GM21825 (cell line): ENCODE data around the gene LRIT1.

Experiments
- ATAC-seq: cut with Tn5 transposase; IDR thresholded peaks from one replicate; pipeline ENCODE4 v1.9.1; 2021; ENCODE audit warnings: mild to moderate bottlenecking, moderate library complexity; ENCODE audit not compliant: unreplicated experiment

LRIT1 gene

DNA sequence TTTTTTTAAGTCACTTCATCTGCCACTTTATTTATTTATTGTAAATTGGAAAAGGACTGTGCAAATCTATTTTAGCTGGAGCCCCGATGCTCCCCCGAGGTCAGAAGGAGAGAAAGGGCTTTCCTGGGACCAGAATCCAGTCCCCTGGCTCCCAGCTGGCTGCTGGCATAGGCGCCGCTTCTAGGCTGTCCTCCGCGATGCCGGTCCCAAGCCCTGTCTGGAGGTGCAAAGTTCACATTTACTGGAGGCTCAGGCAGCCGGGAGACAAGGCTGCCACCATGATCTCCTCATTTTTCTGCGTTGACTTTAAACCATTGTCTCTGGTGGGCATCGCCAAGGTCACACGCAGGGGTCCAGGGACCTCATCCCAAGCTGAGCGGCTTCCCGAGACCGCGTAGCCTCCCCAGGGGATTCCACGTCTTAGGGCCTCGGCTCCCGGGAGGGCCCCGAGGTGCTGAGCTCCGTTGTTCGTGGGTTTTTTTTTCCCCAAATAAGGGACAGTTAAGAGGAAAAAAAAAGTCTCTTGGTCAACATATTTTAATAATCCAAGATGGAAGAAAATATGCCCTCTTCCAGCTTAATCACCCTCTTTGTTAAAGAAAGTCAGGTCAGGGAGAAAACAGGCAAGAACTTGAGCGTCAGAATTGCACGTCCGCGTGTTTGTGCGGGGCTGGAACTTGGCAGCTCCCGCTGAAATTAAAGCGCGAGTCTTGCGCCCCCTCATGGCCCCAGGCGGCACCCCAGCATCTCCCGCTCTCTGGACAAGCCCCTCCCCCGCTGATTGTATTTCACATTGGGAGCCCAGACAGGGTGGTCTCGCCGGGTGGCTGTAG is 15.4 kb upstream of the LRIT1 start:
- no peak for ATAC-seq

DNA sequence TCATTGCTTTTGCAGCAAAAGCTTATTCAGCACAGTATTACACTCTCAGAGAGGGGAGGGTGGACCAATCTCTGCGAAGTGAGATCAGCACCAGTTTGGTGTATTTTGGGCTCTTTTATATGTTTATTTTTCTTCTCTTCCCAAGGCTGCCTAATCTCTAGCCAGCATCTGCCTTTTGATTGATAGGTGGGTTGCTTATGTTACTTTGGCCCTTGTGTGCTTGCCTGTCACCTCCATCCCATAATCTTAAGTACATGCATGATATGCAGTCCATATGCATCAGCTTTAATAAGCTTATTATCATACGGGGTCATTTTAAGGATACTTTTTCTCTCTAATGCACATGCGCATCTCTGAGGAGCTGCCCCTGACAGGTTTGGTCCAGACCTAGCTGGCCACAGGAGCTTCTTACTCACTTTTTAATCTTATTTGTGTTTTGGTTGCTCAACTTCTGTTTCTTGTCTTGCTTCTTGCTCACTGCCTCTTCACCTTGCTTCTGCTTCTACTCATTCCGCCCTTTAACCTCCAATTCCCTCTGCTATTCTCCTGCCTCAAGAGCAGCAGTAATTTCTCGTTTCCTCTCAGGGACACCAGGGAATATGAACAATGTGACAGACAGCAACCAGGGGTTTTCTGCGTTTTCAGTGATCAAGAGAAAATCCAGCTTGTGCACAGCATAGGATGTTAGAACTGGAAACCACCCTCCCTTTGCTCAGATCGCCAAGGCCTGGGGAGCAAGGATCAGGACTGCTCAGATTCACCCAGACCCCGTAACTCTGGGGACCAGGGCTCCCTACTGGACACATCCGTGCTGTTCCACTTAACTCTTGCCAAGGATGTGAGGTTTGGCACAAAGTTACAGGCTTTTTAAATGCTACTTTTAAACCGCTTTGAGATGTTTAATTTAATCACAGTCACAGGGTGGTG is 13.5 kb upstream of the LRIT1 start:
- ATAC-seq: no peak

- no peak for ATAC-seq
Measured at GRCh38 chr10:84248794-84249193, 7.4 kb upstream of the LRIT1 start.

GRCh38 chr10:84247496-84247895 is 6.2 kb upstream of the LRIT1 start:
- ATAC-seq: no peak

DNA sequence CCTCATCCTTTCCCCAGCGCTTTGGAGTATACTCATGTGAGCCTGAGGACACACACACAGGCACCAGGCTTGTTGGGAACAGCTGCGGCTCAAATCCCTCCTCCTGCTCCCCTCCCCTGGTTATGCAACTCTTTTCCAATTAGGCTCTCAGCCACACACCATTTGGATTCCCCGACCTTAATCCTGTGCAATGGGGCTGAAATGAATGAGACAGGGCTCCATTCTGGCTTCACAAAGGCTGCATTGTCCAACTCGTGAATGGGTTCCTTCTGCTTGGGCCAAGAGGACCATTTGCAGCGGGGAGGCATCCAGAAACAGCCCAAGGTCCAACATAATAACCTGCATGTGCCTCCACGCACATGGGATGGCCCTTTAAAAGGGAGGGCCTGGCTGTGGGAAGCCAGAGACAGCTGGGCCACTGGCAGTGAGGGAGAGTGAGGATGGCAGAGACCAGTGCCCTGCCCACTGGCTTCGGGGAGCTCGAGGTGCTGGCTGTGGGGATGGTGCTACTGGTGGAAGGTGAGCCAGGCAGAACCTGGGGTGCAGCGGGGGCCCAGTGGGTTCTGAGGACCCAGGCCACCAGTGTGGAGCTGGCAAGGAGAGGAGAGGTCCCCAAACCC is 3.4 kb upstream of the LRIT1 start, which contains the start of gene RGR:
Gene RGR, plus strand, starts transcription at position 403 of the 620 bp plus-strand sequence. Its CDS starts 38 bp downstream, at position 441.
- ATAC-seq: no peak

DNA sequence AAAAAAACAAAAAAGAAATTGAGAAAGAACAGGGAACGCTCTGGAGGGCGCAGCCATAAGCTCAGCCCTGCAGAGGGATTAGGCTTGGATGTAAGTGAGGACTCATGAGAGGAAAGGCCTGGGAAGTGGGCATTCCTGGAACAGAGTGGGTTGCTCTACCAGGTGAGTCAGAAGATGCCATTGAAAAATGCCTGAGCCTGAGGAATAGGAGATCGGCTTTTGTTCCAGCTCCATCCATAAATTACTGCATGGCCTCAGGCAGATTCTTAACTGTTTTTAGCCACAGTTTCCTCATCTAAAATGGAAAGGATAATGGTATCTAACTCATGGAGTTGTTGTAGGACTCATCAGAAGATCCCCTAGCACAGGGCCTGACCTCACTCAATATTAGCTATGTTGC is 2.4 kb upstream of the LRIT1 start:
- ATAC-seq: no peak

DNA sequence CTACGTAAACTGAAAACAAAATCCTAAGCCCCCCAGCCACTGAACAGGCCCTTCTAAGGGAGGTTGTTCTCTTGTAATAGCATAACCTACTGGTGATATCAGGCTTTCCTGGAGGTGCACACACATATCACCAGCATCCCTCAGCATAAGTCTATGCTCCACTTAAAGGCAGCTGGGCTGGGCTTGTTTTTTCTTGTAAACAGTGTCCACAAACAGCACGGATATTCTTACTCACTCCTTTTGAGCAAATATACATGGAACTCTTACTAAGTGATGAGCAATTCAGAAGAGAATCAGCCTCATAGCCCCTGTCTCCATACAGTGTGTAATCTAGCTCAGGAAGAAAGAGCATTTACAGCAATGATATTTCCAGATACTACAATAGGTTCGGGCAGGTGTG is 2.4 kb downstream of the LRIT1 start:
- ATAC-seq: no peak

- no peak for ATAC-seq
Measured at GRCh38 chr10:84237199-84238051, 3.9 kb downstream of the LRIT1 start.

- no peak for ATAC-seq
Measured at GRCh38 chr10:84236807-84237198, 4.5 kb downstream of the LRIT1 start.

DNA sequence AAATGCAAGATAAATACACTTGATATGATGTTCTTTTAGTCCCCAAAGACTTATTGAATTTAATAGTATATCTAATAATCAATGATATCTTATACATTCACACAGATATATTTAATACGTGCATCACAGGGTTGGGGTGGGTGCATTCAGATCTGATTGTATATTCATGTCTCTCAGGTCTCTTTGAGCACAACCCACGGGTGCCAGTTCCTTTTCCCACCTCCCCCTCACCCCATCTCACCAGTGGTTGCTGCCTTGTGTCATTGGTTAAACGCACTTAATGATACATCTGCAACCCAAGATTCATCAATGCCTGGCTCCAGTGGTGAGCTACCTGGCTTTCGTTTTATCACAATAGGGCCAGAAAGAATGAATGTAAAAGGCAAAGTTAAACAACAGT is 6.2 kb downstream of the LRIT1 start:
- no peak for ATAC-seq

GRCh38 chr10:84234479-84234878 is 6.9 kb downstream of the LRIT1 start:
- ATAC-seq: no peak

DNA sequence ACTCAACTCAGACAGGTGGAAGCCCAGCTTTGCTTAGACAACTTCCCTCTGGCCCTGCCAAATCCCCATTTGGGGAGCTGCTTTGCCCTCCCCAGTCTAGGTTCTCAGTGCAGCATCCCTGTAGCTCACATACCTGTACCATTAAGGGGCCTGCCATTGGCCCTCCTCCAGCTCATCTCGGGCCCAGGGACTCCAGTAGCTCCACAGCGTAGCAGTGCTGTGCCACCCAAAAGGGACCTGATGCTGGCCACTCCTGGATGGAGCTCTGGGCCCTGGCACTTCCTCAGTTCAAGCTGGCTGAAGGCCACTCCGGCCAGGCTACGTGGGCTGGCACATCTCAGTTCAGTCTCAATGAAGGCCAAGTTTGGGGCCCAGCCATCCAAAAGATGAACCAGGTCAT is 7.4 kb downstream of the LRIT1 start:
- ATAC-seq: no peak

DNA sequence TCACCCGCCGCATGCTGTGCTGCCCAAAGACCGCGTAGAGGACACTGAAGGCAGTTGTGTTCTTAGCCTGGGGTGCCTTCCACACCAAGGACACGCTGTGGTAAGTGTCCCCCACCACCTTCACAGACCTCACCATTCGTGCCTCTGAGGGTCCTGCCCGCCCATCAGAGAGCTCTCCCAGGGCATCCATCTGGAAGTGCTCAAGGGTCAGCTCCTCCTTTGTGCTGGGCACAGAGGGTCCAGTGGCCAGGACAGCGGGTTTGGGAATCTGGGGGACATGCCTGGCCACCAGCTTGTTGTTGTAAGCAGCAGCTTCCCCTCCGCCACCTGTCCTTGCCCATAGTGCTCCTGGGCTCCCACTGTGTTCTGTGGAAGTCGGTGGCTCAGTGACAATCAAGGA is 9.0 kb downstream of the LRIT1 start:
- ATAC-seq: no peak

DNA sequence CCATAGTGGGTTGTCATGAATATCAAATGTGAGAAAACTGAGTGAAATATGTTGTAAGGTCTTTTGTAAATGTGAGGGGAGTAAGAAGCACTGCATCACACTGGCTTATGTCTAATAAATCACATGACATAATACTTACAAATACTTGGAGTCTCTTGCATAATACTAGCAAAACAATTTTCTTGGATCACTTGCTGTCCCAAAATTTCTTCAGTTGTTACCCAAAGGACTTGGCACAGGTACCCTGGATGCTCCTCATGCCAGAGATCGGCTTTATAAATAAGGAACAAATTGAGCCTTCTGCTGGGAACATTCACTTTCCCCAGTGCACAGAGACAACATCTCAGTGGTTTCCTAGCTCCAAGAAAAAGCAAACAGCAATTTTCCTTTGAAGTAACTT is 11.0 kb downstream of the LRIT1 start:
- no peak for ATAC-seq

DNA sequence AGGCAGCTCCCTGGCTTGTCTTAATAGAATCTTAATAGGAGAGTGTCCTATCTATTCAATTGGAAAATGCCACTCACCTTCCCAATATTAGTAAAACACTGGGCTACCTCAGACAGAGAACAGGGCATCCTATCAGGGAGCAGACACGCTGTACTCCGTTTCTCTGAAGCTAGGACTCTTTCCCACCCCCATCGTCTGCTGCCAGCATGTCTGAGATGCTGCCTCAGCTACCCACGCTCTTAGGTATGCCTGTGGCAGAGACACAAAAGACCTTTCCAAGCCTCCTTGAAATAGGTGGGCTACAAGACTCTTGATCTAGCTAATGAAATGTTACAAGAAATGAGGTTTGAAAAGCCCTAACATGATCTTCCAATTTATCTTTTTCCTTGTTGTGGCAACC is 13.5 kb downstream of the LRIT1 start:
- ATAC-seq: no peak

DNA sequence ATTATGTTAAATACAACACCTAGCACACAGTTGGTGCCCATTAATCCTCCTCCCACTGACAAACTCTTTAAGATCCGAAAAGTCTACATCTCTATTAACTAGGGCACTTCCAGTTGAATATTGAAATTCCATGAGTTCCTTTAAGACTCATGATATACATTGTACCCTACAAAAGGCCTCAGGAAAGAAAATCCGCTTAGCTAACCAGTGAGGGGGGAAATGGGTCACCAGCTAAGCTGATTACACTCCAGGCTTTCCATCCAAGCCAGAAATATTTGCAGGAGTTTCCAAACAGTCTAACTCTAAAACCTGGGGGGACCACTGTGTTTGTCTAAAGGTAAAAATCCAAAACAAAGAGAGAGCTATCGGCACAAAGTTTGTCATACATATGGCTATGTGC is 14.7 kb downstream of the LRIT1 start:
- no peak for ATAC-seq

GRCh38 chr10:84225427-84226173 is 15.7 kb downstream of the LRIT1 start, which contains the start of gene LRIT2:
Gene LRIT2 (minus strand): TSS chr10:84225544. CDS start chr10:84225520, 24 bp downstream.
- ATAC-seq: no peak

DNA sequence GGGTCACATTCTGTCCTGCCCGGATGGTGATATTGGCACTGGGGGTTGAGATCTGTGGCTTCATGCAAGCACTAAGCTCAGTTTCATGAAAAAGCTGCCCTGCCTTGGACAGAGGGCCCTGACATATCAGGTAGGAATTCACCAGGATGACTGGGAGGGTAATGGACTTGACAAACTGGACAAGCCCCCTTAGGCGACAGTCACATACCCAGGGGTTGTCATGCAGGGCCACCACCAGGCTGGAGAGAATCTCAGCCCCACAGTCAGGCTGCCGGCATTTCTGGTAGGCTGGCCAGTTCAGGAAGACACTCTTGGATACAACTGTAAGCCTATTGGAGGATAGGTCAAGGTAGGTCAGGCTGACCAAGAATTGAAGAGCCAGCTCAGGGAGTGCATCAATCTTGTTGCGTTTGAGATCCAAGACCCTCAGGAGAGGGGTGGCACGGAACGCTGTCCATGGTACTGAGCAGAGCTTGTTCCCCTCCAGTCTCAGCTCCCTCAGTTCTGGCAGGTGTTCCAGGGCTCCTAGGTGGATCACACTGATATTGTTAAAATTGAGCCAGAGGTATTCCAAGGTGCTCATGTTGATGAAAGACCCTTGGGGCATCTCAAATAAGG is 16.8 kb downstream of the LRIT1 start:
- no peak for ATAC-seq

GRCh38 chr10:84221916-84222315 is 19.4 kb downstream of the LRIT1 start:
- ATAC-seq: no peak
